Adipocyte (in vitro differentiated cells): ENCODE results near the gene SIRPA.

Experiments
- DNase-seq: peaks from one replicate; pipeline ENCODE4 v3.0.0-alpha.2; 2015; ENCODE audit warnings: low read depth
- H3K27me3 ChIP-seq: replicated peaks from 2 replicates; pipeline ENCODE4 v1.7.0; 2013; ENCODE audit warnings: mild to moderate bottlenecking, low read length, moderate library complexity; ENCODE audit not compliant: control insufficient read depth, insufficient read depth
- H3K36me3 ChIP-seq: 2 replicates; pipeline ENCODE4 v1.7.0; 2013; ENCODE audit warnings: low read length, mild to moderate bottlenecking, moderate library complexity; ENCODE audit not compliant: control insufficient read depth, insufficient read depth, severe bottlenecking
- H3K4me1 ChIP-seq: 2 replicates; pipeline ENCODE4 v1.7.0; 2013; ENCODE audit warnings: mild to moderate bottlenecking, low read length, moderate library complexity; ENCODE audit not compliant: control insufficient read depth, insufficient read depth
- H3K4me3 ChIP-seq: 2 replicates; pipeline ENCODE4 v1.7.0; 2013; ENCODE audit warnings: mild to moderate bottlenecking, low read length, moderate library complexity
- H3K9ac ChIP-seq: 2 replicates; pipeline ENCODE4 v1.7.0; 2013; ENCODE audit warnings: mild to moderate bottlenecking, low read length, moderate library complexity
- H3K9me3 ChIP-seq: 2 replicates; pipeline ENCODE4 v1.7.0; 2013; ENCODE audit warnings: mild to moderate bottlenecking, low read length, moderate library complexity; ENCODE audit not compliant: control insufficient read depth

The SIRPA gene

GRCh38 chr20:1870792-1871550, 24.2 kb upstream of the SIRPA start:
- Histone ChIP-seq H3K4me3 (no peak overlapping the region), H3K36me3 (no peaks in the 10 kb centered on the region), H3K9me3 (no peaks in the 10 kb centered on the region), H3K27me3 (peaks cover 26% of the 10 kb centered on the region), H3K9ac (no peak overlapping the region), H3K4me1 (peaks cover 4% of the 10 kb centered on the region)
- no peak for DNase-seq

- no peaks in the 10 kb centered on the region for H3K36me3 ChIP-seq
- no peak overlapping the region for H3K4me3 ChIP-seq
- H3K27me3 ChIP-seq, result peaks cover 26% of the 10 kb centered on the region
- H3K9ac ChIP-seq, result no peak overlapping the region
- no peak for DNase-seq
- peaks cover 4% of the 10 kb centered on the region for H3K4me1 ChIP-seq
- no peaks in the 10 kb centered on the region for H3K9me3 ChIP-seq
Measured at GRCh38 chr20:1871807-1872458, 23.3 kb upstream of the SIRPA start.

GRCh38 chr20:1872459-1873097, 22.6 kb upstream of the SIRPA start:
- no peak overlapping the region for H3K4me3 ChIP-seq
- H3K36me3 ChIP-seq, result no peaks in the 10 kb centered on the region
- no peak overlapping the region for H3K9ac ChIP-seq
- peaks cover 19% of the 10 kb centered on the region for H3K27me3 ChIP-seq
- H3K4me1 ChIP-seq, result peaks cover 4% of the 10 kb centered on the region
- DNase-seq, result no peak
- H3K9me3 ChIP-seq, result no peaks in the 10 kb centered on the region

- no peak overlapping the region for H3K4me3 ChIP-seq
- H3K27me3 ChIP-seq, result peaks cover 16% of the 10 kb centered on the region
- H3K9me3 ChIP-seq, result no peaks in the 10 kb centered on the region
- H3K9ac ChIP-seq, result no peak overlapping the region
- H3K36me3 ChIP-seq, result no peaks in the 10 kb centered on the region
- H3K4me1 ChIP-seq, result no peaks in the 10 kb centered on the region
- no peak for DNase-seq
Measured at GRCh38 chr20:1874450-1875182, 20.6 kb upstream of the SIRPA start.

- H3K4me1 ChIP-seq, result no peaks in the 10 kb centered on the region
- H3K36me3 ChIP-seq, result no peaks in the 10 kb centered on the region
- H3K4me3 ChIP-seq, result no peak overlapping the region
- DNase-seq, result no peak
- H3K9ac ChIP-seq, result no peak overlapping the region
- H3K27me3 ChIP-seq, result peaks cover 16% of the 10 kb centered on the region
- H3K9me3 ChIP-seq, result no peaks in the 10 kb centered on the region
Measured at GRCh38 chr20:1875183-1875554, 20.0 kb upstream of the SIRPA start.

GRCh38 chr20:1875762-1876161, 19.4 kb upstream of the SIRPA start:
- Histone ChIP-seq H3K36me3 (no peaks in the 10 kb centered on the region), H3K27me3 (peaks cover 13% of the 10 kb centered on the region), H3K4me1 (no peaks in the 10 kb centered on the region), H3K4me3 (no peak overlapping the region), H3K9ac (no peak overlapping the region), H3K9me3 (no peaks in the 10 kb centered on the region)
- no peak for DNase-seq

- H3K36me3 ChIP-seq, result no peaks in the 10 kb centered on the region
- H3K4me1 ChIP-seq, result no peaks in the 10 kb centered on the region
- DNase-seq, result no peak
- no peaks in the 10 kb centered on the region for H3K9me3 ChIP-seq
- H3K4me3 ChIP-seq, result no peak overlapping the region
- H3K27me3 ChIP-seq, result peaks cover 13% of the 10 kb centered on the region
- no peak overlapping the region for H3K9ac ChIP-seq
Measured at GRCh38 chr20:1876217-1876921, 18.8 kb upstream of the SIRPA start.

- Histone ChIP-seq H3K4me1 (no peaks in the 10 kb centered on the region), H3K36me3 (no peaks in the 10 kb centered on the region), H3K27me3 (peaks cover 9% of the 10 kb centered on the region), H3K9ac (no peak overlapping the region), H3K9me3 (no peaks in the 10 kb centered on the region), H3K4me3 (no peak overlapping the region)
- DNase-seq, result peak; percentile 12
Measured at GRCh38 chr20:1876975-1877608, 18.1 kb upstream of the SIRPA start.

GRCh38 chr20:1877609-1878200, 17.5 kb upstream of the SIRPA start:
- no peak overlapping the region for H3K4me3 ChIP-seq
- peaks cover 9% of the 10 kb centered on the region for H3K27me3 ChIP-seq
- DNase-seq, result no peak
- no peak overlapping the region for H3K9ac ChIP-seq
- no peaks in the 10 kb centered on the region for H3K4me1 ChIP-seq
- H3K36me3 ChIP-seq, result no peaks in the 10 kb centered on the region
- no peaks in the 10 kb centered on the region for H3K9me3 ChIP-seq

- no peaks in the 10 kb centered on the region for H3K36me3 ChIP-seq
- DNase-seq, result no peak
- H3K27me3 ChIP-seq, result no peaks in the 10 kb centered on the region
- H3K4me1 ChIP-seq, result no peaks in the 10 kb centered on the region
- no peak overlapping the region for H3K9ac ChIP-seq
- H3K9me3 ChIP-seq, result no peaks in the 10 kb centered on the region
- H3K4me3 ChIP-seq, result no peak overlapping the region
Measured at GRCh38 chr20:1879369-1879768, 15.8 kb upstream of the SIRPA start.
